Activated T-helper 2 cell treated with anti-CD3 and anti-CD28 coated beads, Interferon-gamma antibody, Interleukin-2, Interleukin-4, amounts not matched to agents 10 μg/mL and 5 μg/mL and 100 μg/mL, durations not matched to agents 14 hours and 24 hours and 36 hours (primary cell): ENCODE results near the gene GRK1. TPM values are rescaled to one million over a fixed set of nuclear protein-coding genes. Genes with fewer than 3 reads are reported as not detected.

Experiments
- DNase-seq: peaks from one replicate; pipeline ENCODE4 v3.0.0; 2021; ENCODE audit warnings: low spot score
- H3K27ac Mint-ChIP-seq: one replicate; pipeline ENCODE4 v1.8.0; 2021; ENCODE audit warnings: mixed read lengths
- H3K27me3 Mint-ChIP-seq: one replicate; pipeline ENCODE4 v1.8.0; 2021; ENCODE audit warnings: low read depth, mixed read lengths
- H3K36me3 Mint-ChIP-seq: one replicate; pipeline ENCODE4 v1.8.0; 2021; ENCODE audit warnings: low read depth, mixed read lengths
- H3K4me1 Mint-ChIP-seq: one replicate; pipeline ENCODE4 v1.8.0; 2021; ENCODE audit warnings: low read depth, mixed read lengths
- H3K4me3 Mint-ChIP-seq: one replicate; pipeline ENCODE4 v1.8.0; 2021; ENCODE audit warnings: low read depth, mild to moderate bottlenecking, moderate library complexity, mixed read lengths
- H3K9me3 Mint-ChIP-seq: one replicate; pipeline ENCODE4 v1.8.0; 2021; ENCODE audit warnings: mixed read lengths
- intact Hi-C: fragments of 100-400 bp; cut with micrococcal nuclease; formaldehyde crosslinking; loops from one replicate; pipeline ENCODE4 v1.15.1; 2023
- total RNA-seq: library from RNA; stranded (reverse); gene quantifications from 2 replicates; pipeline ENCODE4 v1.2.3, GENCODE V29; 2022

GRK1 gene
- total RNA-seq, 1 donor from 2014 or later = 0.11 TPM

- no peak overlapping the region for H3K4me3 Mint-ChIP-seq
- H3K9me3 Mint-ChIP-seq = no peaks in the 10 kb centered on the region
- no peak overlapping the region for H3K27ac Mint-ChIP-seq
- H3K36me3 Mint-ChIP-seq = peaks cover 84% of the 10 kb centered on the region
- no peak for DNase-seq
- H3K4me1 Mint-ChIP-seq = no peaks in the 10 kb centered on the region
- intact Hi-C loops = no loop called here
- H3K27me3 Mint-ChIP-seq = no peaks in the 10 kb centered on the region
Measured at GRCh38 chr13:113635709-113636108, 31.3 kb upstream of the GRK1 start.

DNA sequence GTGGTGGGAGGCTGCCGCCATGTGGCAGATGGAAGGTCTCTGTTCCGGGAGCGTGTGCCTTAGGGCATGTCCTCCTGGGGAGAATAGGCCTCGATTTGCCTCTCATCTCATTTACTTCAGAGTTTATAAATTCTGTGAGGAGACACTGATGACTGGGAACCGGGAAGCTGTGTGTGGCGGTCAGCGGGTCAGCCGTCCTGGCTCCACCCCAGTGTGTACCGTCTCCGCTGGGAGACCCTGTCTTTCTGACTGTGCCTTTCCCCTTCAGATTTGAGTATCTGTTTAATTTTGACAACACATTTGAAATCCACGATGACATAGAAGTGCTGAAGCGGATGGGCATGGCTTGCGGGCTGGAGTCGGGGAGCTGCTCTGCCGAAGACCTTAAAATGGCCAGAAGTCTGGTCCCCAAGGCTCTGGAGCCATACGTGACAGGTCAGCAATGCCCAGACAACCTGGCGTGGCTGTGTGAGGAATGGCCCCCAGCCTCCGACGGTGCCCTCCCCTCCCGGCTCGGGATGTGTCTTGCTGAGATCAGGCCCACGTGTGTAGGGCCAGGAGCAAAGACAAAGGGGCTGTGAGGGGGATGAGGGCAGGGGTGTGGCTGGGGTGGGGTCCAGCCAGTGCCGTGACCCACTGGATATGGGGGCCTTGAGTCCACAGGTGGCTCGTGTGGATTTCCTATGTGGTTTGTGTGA, 30.6 kb upstream of the GRK1 start:
- Mint-ChIP-seq H3K4me3 (no peak overlapping the region), H3K9me3 (no peaks in the 10 kb centered on the region), H3K27ac (no peak overlapping the region), H3K36me3 (peaks cover 83% of the 10 kb centered on the region), H3K27me3 (no peaks in the 10 kb centered on the region), H3K4me1 (no peaks in the 10 kb centered on the region)
- no peak for DNase-seq
- intact Hi-C loops = no loop called here

- H3K4me3 Mint-ChIP-seq = no peak overlapping the region
- H3K36me3 Mint-ChIP-seq = peaks cover 83% of the 10 kb centered on the region
- no peaks in the 10 kb centered on the region for H3K27me3 Mint-ChIP-seq
- intact Hi-C loops = no loop called here
- no peak for DNase-seq
- H3K9me3 Mint-ChIP-seq = no peaks in the 10 kb centered on the region
- H3K4me1 Mint-ChIP-seq = no peaks in the 10 kb centered on the region
- no peak overlapping the region for H3K27ac Mint-ChIP-seq
Measured at GRCh38 chr13:113637262-113638160, 29.5 kb upstream of the GRK1 start.

DNA sequence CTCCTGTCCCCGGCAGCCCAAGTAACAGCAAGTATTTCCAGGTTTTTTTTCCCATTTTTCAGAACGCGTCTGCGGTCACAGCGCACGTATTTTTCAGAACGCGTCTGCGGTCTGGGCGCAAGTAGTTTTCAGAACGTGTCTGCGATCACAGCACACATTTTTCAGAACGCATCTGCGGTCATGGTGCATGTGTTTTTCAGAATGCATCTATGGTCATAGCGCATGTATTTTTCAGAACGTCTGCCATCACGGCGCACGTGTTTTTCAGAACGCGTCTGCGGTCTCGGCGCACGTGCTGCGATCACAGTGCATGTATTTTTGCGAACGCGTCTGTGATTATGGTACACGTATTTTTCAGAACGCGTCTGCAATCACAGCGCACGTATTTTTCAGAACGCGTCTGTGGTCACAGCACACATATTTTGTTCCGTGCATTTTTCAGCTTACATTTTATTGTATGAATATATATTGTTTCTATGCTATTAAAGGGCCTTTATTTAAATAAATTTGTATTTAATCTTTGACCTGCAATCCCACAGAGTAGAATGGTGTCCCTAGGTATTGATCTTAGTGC, 28.8 kb upstream of the GRK1 start:
- H3K36me3 Mint-ChIP-seq = peaks cover 81% of the 10 kb centered on the region
- no peaks in the 10 kb centered on the region for H3K4me1 Mint-ChIP-seq
- H3K27ac Mint-ChIP-seq = no peak overlapping the region
- H3K4me3 Mint-ChIP-seq = no peak overlapping the region
- DNase-seq = no peak
- intact Hi-C loops = no loop called here
- no peaks in the 10 kb centered on the region for H3K27me3 Mint-ChIP-seq
- H3K9me3 Mint-ChIP-seq = no peaks in the 10 kb centered on the region

- no peaks in the 10 kb centered on the region for H3K27me3 Mint-ChIP-seq
- H3K27ac Mint-ChIP-seq = no peak overlapping the region
- intact Hi-C loops = no loop called here
- peaks cover 76% of the 10 kb centered on the region for H3K36me3 Mint-ChIP-seq
- no peaks in the 10 kb centered on the region for H3K4me1 Mint-ChIP-seq
- no peaks in the 10 kb centered on the region for H3K9me3 Mint-ChIP-seq
- H3K4me3 Mint-ChIP-seq = no peak overlapping the region
- DNase-seq = no peak
Measured at GRCh38 chr13:113638806-113639205, 28.2 kb upstream of the GRK1 start.

- no peak for DNase-seq
- H3K27ac Mint-ChIP-seq = no peak overlapping the region
Measured at GRCh38 chr13:113639616-113640262, 27.3 kb upstream of the GRK1 start.

DNA sequence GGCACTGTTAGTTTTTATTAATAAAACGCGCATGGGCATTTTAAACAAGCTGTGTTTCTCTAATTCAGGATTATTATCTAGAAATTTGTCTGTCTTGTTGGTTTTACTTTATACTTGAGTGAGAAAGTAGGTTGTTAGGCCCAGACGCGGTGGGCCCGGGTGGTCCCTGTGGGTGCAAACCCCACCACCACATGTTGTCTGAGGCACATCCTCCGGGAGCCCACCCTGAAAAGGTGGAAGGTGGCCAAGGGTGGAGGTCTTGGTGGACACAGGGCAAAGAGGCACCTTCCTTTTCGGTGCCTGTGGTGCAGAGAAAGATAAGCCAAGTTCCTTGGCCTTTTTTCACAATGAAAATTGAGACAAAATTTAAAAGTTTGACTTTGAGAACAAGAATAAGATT, 25.6 kb upstream of the GRK1 start:
- DNase-seq = no peak
- Mint-ChIP-seq H3K27ac (no peak overlapping the region), H3K9me3 (no peaks in the 10 kb centered on the region), H3K4me1 (peaks cover 2% of the 10 kb centered on the region), H3K36me3 (peaks cover 56% of the 10 kb centered on the region), H3K27me3 (no peaks in the 10 kb centered on the region), H3K4me3 (no peak overlapping the region)
- intact Hi-C loops = no loop called here

More at GRCh38 chr13:113639616-113640262, 27.3 kb upstream of the GRK1 start:
- Mint-ChIP-seq H3K4me3 (no peak overlapping the region), H3K36me3 (peaks cover 67% of the 10 kb centered on the region), H3K4me1 (no peaks in the 10 kb centered on the region), H3K27me3 (no peaks in the 10 kb centered on the region), H3K9me3 (no peaks in the 10 kb centered on the region)
- intact Hi-C loops = no loop called here

GRCh38 chr13:113642563-113642962, 24.5 kb upstream of the GRK1 start:
- Mint-ChIP-seq H3K4me3 (no peak overlapping the region), H3K27me3 (no peaks in the 10 kb centered on the region), H3K4me1 (peaks cover 5% of the 10 kb centered on the region), H3K9me3 (no peaks in the 10 kb centered on the region), H3K36me3 (peaks cover 46% of the 10 kb centered on the region), H3K27ac (no peak overlapping the region)
- no peak for DNase-seq
- intact Hi-C loops = no loop called here

DNA sequence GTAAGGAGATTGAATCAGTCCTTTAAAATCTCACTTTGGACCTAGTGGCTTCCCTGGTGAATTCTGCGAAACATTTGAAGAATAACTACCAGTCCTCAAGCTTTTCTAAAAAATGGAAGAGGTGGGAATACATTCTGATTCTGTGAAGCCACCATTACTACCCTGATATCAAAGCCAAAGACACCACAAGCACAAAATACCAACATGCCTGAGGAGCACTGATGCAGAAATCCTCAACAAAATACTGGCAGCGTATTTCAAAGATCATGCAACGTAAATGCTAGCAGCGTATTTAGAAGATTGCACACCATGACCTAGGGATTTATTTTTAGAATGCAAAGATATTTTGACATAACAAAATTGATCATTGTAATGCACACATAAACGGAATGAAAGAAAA, 23.4 kb upstream of the GRK1 start:
- no peak for DNase-seq
- Mint-ChIP-seq H3K36me3 (peaks cover 38% of the 10 kb centered on the region), H3K4me1 (peaks cover 5% of the 10 kb centered on the region), H3K4me3 (no peak overlapping the region), H3K27ac (no peak overlapping the region), H3K27me3 (no peaks in the 10 kb centered on the region), H3K9me3 (no peaks in the 10 kb centered on the region)
- intact Hi-C loops = no loop called here

DNA sequence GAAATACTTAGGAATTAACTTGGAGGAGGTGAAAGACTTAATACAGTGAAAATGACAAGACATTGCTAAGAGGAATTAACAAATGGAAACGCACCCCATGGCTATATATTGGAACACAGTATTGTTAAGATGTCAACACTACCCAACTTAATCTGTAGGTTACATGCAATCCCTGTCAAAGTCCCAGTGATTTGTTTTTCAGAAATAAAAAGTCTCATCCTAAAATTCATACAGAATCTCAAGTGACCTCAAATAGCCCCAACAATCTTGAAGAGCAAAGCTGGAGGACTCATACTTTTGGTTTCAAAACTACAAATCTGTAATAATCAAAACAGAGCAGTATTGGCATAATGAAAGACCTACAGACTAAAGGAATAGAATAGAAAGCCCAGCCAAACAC, 22.2 kb upstream of the GRK1 start:
- H3K27ac Mint-ChIP-seq = no peak overlapping the region
- H3K36me3 Mint-ChIP-seq = peaks cover 30% of the 10 kb centered on the region
- H3K9me3 Mint-ChIP-seq = no peaks in the 10 kb centered on the region
- H3K4me1 Mint-ChIP-seq = peaks cover 5% of the 10 kb centered on the region
- H3K4me3 Mint-ChIP-seq = no peak overlapping the region
- no peak for DNase-seq
- intact Hi-C loops = no loop called here
- H3K27me3 Mint-ChIP-seq = no peaks in the 10 kb centered on the region

- peaks cover 5% of the 10 kb centered on the region for H3K4me1 Mint-ChIP-seq
- H3K4me3 Mint-ChIP-seq = no peak overlapping the region
- no peak overlapping the region for H3K27ac Mint-ChIP-seq
- intact Hi-C loops = no loop called here
- H3K9me3 Mint-ChIP-seq = no peaks in the 10 kb centered on the region
- peaks cover 24% of the 10 kb centered on the region for H3K36me3 Mint-ChIP-seq
- DNase-seq = no peak
- H3K27me3 Mint-ChIP-seq = no peaks in the 10 kb centered on the region
Measured at GRCh38 chr13:113645329-113645728, 21.7 kb upstream of the GRK1 start.

DNA sequence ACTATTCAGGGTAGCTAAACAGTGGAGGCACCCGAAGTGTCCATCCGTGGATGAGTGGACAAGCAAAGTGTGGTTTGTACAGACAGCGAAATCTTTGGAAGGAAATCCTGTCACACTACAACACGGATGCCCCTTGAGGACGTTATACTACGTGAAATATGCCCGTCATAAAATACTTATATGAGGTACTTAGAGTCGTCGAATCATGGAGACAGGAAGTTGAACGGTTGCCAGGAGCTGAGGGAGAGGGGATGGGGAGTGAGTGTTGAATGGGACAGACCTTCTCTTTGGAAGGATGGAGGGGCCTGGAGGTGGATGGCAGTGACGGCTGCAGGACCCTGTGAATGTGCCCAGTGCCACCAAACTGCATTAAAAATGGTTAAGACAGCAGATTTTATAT, 20.6 kb upstream of the GRK1 start:
- Mint-ChIP-seq H3K4me1 (peaks cover 5% of the 10 kb centered on the region), H3K27ac (no peak overlapping the region), H3K4me3 (no peak overlapping the region), H3K36me3 (peaks cover 17% of the 10 kb centered on the region), H3K9me3 (no peaks in the 10 kb centered on the region), H3K27me3 (no peaks in the 10 kb centered on the region)
- intact Hi-C loops = no loop called here
- DNase-seq = no peak
